Liver (tissue), 3 donors: ENCODE results near the gene SMPD3.

ENCODE experiments used
- ATF3 ChIP-seq: IDR thresholded peaks from 2 replicates; pipeline ENCODE4 v1.6.1; 2016; ENCODE audit warnings: antibody characterized with exemption
- CTCF ChIP-seq: fragments of 150-350 bp; IDR thresholded peaks from 2 replicates; pipeline ENCODE4 v1.5.1; 2017; ENCODE audit warnings: improper control_type of control experiment, low read depth, low read length; ENCODE audit not compliant: missing input control
- EGR1 ChIP-seq, 2 donors: IDR thresholded peaks; 2 replicates each; pipeline ENCODE4 v1.6.1; 2016 to 2018; ENCODE audit warnings: antibody characterized with exemption in 2 of 2, low read depth in 2 of 2
- FOXA1 ChIP-seq: IDR thresholded peaks from 2 replicates; pipeline ENCODE4 v1.6.1; 2016; ENCODE audit warnings: antibody characterized with exemption
- GABPA ChIP-seq, 2 donors: IDR thresholded peaks in 1 of 2; conservative IDR thresholded peaks in 1 of 2; 2 replicates each; pipeline ENCODE4 v1.6.1; 2016; ENCODE audit warnings: antibody characterized with exemption in 2 of 2, mild to moderate bottlenecking in 1 of 2, moderate library complexity in 1 of 2
- JUND ChIP-seq, 2 donors: IDR thresholded peaks; 2 replicates each; pipeline ENCODE4 v1.6.1; 2016; ENCODE audit warnings: antibody characterized with exemption in 2 of 2
- MAX ChIP-seq: IDR thresholded peaks from 2 replicates; pipeline ENCODE4 v1.6.1; 2016; ENCODE audit warnings: antibody characterized with exemption
- RAD21 ChIP-seq, 2 donors: IDR thresholded peaks; 2 replicates each; pipeline ENCODE4 v1.6.1; 2016; ENCODE audit warnings: antibody characterized with exemption in 2 of 2, mild to moderate bottlenecking in 2 of 2
- REST ChIP-seq: IDR thresholded peaks from 2 replicates; pipeline ENCODE4 v1.6.1; 2016; ENCODE audit warnings: antibody characterized with exemption, mild to moderate bottlenecking
- RXRA ChIP-seq, 2 donors: IDR thresholded peaks; 2 replicates each; pipeline ENCODE4 v1.6.1; 2017 to 2018; ENCODE audit warnings: antibody characterized with exemption in 2 of 2, mild to moderate bottlenecking in 1 of 2
- SP1 ChIP-seq: IDR thresholded peaks from 2 replicates; pipeline ENCODE4 v1.6.1; 2018; ENCODE audit warnings: antibody characterized with exemption, mild to moderate bottlenecking
- TAF1 ChIP-seq: conservative IDR thresholded peaks from 2 replicates; pipeline ENCODE4 v1.6.1; 2016; ENCODE audit warnings: antibody characterized with exemption, mild to moderate bottlenecking
- YY1 ChIP-seq: IDR thresholded peaks from 2 replicates; pipeline ENCODE4 v1.6.1; 2016; ENCODE audit warnings: antibody characterized with exemption, mild to moderate bottlenecking
- ZBTB33 ChIP-seq: IDR thresholded peaks from 2 replicates; pipeline ENCODE4 v1.6.1; 2016; ENCODE audit warnings: antibody characterized with exemption
- donor health status: healthy.
- donor health status: healthy.

GRCh38 chr16:68417711-68418301 lies 30.5 kb downstream of the SMPD3 start:
- TF ChIP-seq CTCF (no peak), JUND (IDR thresholded peaks at IDR 0.05) (no peak), EGR1 (IDR thresholded peaks at IDR 0.05; ENCODE audit: low read depth in 2 of 2) (no peak), TAF1 (no peak), YY1 (no peak), REST (no peak), ATF3 (no peak), GABPA (IDR thresholded peaks at IDR 0.05 in 1 of 2, conservative IDR thresholded peaks at IDR 0.05 in 1 of 2) (no peak), RXRA (IDR thresholded peaks at IDR 0.05) (no peak), RAD21 (IDR thresholded peaks at IDR 0.05) (no peak), FOXA1 (no peak), MAX (no peak), ZBTB33 (no peak), SP1 (no peak)
